Measurements from ENCODE around the gene FGD6.

DNA sequence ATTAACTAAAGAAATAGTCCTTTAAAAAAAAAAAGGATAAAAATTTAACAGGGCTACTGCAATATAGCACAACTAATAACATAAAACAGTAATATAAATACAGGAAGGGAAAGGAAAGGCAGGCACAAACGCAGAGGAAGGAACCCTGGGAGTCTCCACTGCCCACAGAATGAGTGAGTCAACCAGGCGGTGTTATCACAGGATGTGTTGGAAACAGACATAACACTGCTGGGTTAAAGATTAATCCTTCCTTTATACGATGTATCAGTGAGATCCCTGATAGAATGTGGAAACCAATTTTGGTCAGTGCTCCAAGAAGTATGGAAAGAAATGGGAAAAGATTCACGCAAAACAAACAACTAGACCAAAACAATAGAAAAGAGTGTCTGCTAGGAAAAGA is 47.9 kb downstream of the FGD6 start:
- TF ChIP-seq, protein P1, sequence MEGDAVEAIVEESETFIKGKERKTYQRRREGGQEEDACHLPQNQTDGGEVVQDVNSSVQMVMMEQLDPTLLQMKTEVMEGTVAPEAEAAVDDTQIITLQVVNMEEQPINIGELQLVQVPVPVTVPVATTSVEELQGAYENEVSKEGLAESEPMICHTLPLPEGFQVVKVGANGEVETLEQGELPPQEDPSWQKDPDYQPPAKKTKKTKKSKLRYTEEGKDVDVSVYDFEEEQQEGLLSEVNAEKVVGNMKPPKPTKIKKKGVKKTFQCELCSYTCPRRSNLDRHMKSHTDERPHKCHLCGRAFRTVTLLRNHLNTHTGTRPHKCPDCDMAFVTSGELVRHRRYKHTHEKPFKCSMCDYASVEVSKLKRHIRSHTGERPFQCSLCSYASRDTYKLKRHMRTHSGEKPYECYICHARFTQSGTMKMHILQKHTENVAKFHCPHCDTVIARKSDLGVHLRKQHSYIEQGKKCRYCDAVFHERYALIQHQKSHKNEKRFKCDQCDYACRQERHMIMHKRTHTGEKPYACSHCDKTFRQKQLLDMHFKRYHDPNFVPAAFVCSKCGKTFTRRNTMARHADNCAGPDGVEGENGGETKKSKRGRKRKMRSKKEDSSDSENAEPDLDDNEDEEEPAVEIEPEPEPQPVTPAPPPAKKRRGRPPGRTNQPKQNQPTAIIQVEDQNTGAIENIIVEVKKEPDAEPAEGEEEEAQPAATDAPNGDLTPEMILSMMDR (IDR thresholded peaks at IDR 0.05): no peak
- no peak for TF ChIP-seq POLR2A (IDR thresholded peaks at IDR 0.05)

Measured in testis (tissue), 2 donors.